SK-N-SH (cell line): ENCODE data around the gene GLIS1. TPM values are rescaled to one million over a fixed set of nuclear protein-coding genes. Genes with fewer than 3 reads are reported as not detected.
A peak's percentile ranks its signal among the peaks of the same experiment; 100 is the strongest.

ENCODE experiments used
- CTCF ChIA-PET: fragments of 300-600, 350-600 bp; formaldehyde crosslinking; extraction: SDS; loops from one replicate; lab custom pipeline; 2021; lab: Yijun Ruan, JAX
- POLR2A ChIA-PET: fragments of 350-600 bp; sonication (Branson Sonifier 250); formaldehyde crosslinking; extraction: SDS; loops from one replicate; lab custom pipeline; 2020; ENCODE audit warnings: antibody characterized with exemption, inconsistent platforms; lab: Yijun Ruan, JAX
- DNase-seq: peaks from one replicate; pipeline ENCODE4 v3.0.0; 2012
- H2AFZ ChIP-seq: fragments of 200-600 bp; sonication (generic); 2 replicates; pipeline ENCODE4 v1.8.1; 2016; ENCODE audit warnings: antibody characterized with exemption, mild to moderate bottlenecking, low read depth
- H3F3A ChIP-seq: fragments of 200-600 bp; sonication (generic); replicated peaks from 2 replicates; pipeline ENCODE3; 2016; ENCODE audit warnings: antibody characterized with exemption, mild to moderate bottlenecking; ENCODE audit not compliant: insufficient read depth
- H3K27ac ChIP-seq, 2 experiments: fragments of 200-500 bp in 1 of 2; fragments of 200-600 bp in 1 of 2; sonication (Bioruptor generic) in 1 of 2; sonication (generic), shearing (Covaris generic) in 1 of 2; 2 replicates each; pipeline versions ENCODE4 v1.5.1 to v1.6.1; 2014 to 2016; ENCODE audit warnings: low read depth in 2 of 2, inconsistent platforms in 1 of 2, low read length in 1 of 2, mild to moderate bottlenecking in 1 of 2, mixed read lengths in 1 of 2
- H3K27me3 ChIP-seq: fragments of 200-600 bp; sonication (generic), shearing (Covaris generic); 2 replicates; pipeline ENCODE4 v1.6.1; 2016; ENCODE audit warnings: mixed run types; ENCODE audit not compliant: insufficient read depth
- H3K36me3 ChIP-seq, 2 experiments: fragments of 200-500 bp in 1 of 2; fragments of 200-600 bp in 1 of 2; sonication (Bioruptor generic) in 1 of 2; sonication (generic) in 1 of 2; replicated peaks in 1 of 2; 2 replicates each; pipeline versions ENCODE3 to v1.5.1; 2014 to 2016; ENCODE audit warnings: low read length in 1 of 2, mild to moderate bottlenecking in 1 of 2; ENCODE audit not compliant: insufficient read depth in 2 of 2, control insufficient read depth in 1 of 2
- H3K4me1 ChIP-seq, 2 experiments: fragments of 200-500 bp in 1 of 2; fragments of 200-600 bp in 1 of 2; sonication (Bioruptor generic) in 1 of 2; sonication (generic), shearing (Covaris generic) in 1 of 2; 2 replicates each; pipeline versions ENCODE4 v1.5.1 to v1.6.1; 2014 to 2016; ENCODE audit warnings: low read depth in 1 of 2, low read length in 1 of 2, mixed run types in 1 of 2; ENCODE audit not compliant: insufficient read depth in 2 of 2, control insufficient read depth in 1 of 2
- H3K4me2 ChIP-seq: fragments of 200-600 bp; sonication (generic), shearing (Covaris generic); 2 replicates; pipeline ENCODE4 v1.6.1; 2017; ENCODE audit warnings: mixed run types
- H3K4me3 ChIP-seq, 2 experiments: fragments of 200-500 bp in 1 of 2; fragments of 200-600 bp in 1 of 2; sonication (Bioruptor generic) in 1 of 2; sonication (generic), shearing (Covaris generic) in 1 of 2; 2 replicates each; pipeline versions ENCODE4 v1.5.1 to v1.8.1; 2014 to 2016; ENCODE audit warnings: low read depth in 2 of 2, inconsistent platforms in 1 of 2, low read length in 1 of 2, mild to moderate bottlenecking in 1 of 2, mixed read lengths in 1 of 2, moderate library complexity in 1 of 2
- H3K79me2 ChIP-seq: fragments of 200-600 bp; sonication (generic); 2 replicates; pipeline ENCODE4 v1.8.1; 2017; ENCODE audit warnings: mild to moderate bottlenecking; ENCODE audit not compliant: insufficient read depth
- H3K9ac ChIP-seq: fragments of 200-600 bp; sonication (generic); 2 replicates; pipeline ENCODE4 v1.6.1; 2017; ENCODE audit warnings: mixed run types
- H3K9me2 ChIP-seq: fragments of 200-600 bp; sonication (generic); 2 replicates; pipeline ENCODE4 v1.6.1; 2017; ENCODE audit warnings: mixed run types
- H3K9me3 ChIP-seq: fragments of 200-600 bp; sonication (generic); 2 replicates; pipeline ENCODE4 v1.6.1; 2017; ENCODE audit warnings: mixed run types, mild to moderate bottlenecking, moderate library complexity
- H4K20me1 ChIP-seq: fragments of 200-600 bp; sonication (generic); 2 replicates; pipeline ENCODE4 v1.6.1; 2017; ENCODE audit warnings: mild to moderate bottlenecking, mixed run types; ENCODE audit not compliant: insufficient read depth
- CHD2 ChIP-seq: fragments of 150-350 bp; IDR thresholded peaks from 2 replicates; pipeline ENCODE4 v1.6.1; 2018; ENCODE audit warnings: low read length; ENCODE audit not compliant: partially characterized antibody
- CTCF ChIP-seq: fragments of 200-600 bp; sonication (generic); IDR thresholded peaks from 2 replicates; pipeline ENCODE4 v1.6.1; 2017; ENCODE audit warnings: antibody characterized with exemption, mild to moderate bottlenecking, moderate library complexity
- ELF1 ChIP-seq: IDR thresholded peaks from 2 replicates; pipeline ENCODE4 v1.4.0; 2012
- FOSL2 ChIP-seq: IDR thresholded peaks from 2 replicates; pipeline ENCODE4 v1.4.0; 2012; ENCODE audit warnings: low read depth, mild to moderate bottlenecking, moderate library complexity, borderline replicate concordance
- FOXJ3 ChIP-seq: sonication (generic); formaldehyde crosslinking; IDR thresholded peaks from 2 replicates; pipeline ENCODE4 v1.5.1; 2020; ENCODE audit warnings: mild to moderate bottlenecking, missing genetic modification reagents
- MAX ChIP-seq: IDR thresholded peaks from 2 replicates; pipeline ENCODE4 v1.4.0; 2012; ENCODE audit warnings: low read depth
- MXI1 ChIP-seq: IDR thresholded peaks from 2 replicates; pipeline ENCODE4 v1.6.1; 2012; ENCODE audit warnings: mild to moderate bottlenecking, low read depth, low read length, improper control_type of control experiment
- RCOR1 ChIP-seq: fragments of 150-350 bp; IDR thresholded peaks from 2 replicates; pipeline ENCODE4 v1.6.1; 2017; ENCODE audit warnings: antibody characterized with exemption, low read length
- RFX5 ChIP-seq: IDR thresholded peaks from 2 replicates; pipeline ENCODE4 v1.6.1; 2012; ENCODE audit warnings: mild to moderate bottlenecking, improper control_type of control experiment, low read length
- YY1 ChIP-seq: IDR thresholded peaks from 2 replicates; pipeline ENCODE4 v1.4.0; 2012; ENCODE audit warnings: low read depth, mild to moderate bottlenecking
- WGBS: methylation state at CpG from one replicate; pipeline ENCODE4 v1.1.6; 2017; ENCODE audit warnings: low lambda C conversion rate; 5-methylcytosine and 5-hydroxymethylcytosine counted together
- polyA plus RNA-seq, 3 experiments: library from polyadenylated mRNA; depleted of rRNA; stranded (reverse); fragments of >200 nt; gene quantifications; 2 replicates each; pipeline ENCODE4 v1.2.3, GENCODE V29; 2012
- TF ChIP-seq, protein P1 (sequence below): fragments of 150-350 bp; IDR thresholded peaks from 2 replicates; pipeline ENCODE4 v1.6.1; 2017; ENCODE audit warnings: antibody characterized with exemption, low read length, low read depth, borderline replicate concordance

GLIS1 gene
- polyA plus RNA-seq, 1 of the 3 experiments (the other 2 are of a cell fraction), result 0.13 TPM

DNA sequence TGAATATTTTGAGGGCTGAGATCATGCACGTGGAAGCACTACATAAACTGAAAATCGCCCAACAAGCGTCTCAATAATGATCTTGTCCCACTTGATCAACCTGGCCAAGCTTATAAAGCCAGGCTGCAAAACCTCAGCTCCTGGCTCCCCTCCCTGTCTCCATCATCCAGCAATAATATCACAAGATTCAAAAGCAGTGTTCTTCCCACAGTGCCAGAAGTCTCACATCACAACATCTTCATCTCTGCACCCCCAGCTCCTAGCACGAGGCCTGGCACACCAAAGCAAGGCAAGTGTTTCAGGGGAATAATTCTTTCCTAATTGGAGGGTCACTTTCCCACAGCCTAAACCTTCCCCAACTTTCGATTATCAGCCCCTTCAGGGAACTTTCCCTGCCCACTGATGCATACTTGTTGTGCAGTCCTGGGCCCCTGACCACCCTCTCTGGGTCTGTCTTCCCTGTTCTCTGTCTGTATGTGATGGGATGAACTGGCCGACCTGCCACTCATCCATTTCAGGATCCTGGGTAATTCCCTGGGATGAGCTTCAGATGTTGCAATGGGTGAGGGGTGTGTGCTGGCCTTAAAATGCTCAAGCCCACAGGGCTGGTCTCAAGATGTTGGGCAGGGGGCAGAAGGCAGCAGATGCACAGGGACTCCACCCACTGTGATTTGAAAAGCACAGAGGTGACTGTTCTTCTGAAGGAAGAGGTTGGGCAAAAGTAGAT, 150.7 kb downstream of the GLIS1 start:
- H3K4me2 ChIP-seq, result no peak overlapping the region
- no peak overlapping the region for H3K4me3 ChIP-seq
- no peaks in the 10 kb centered on the region for H3K79me2 ChIP-seq
- H3K9ac ChIP-seq, result no peak overlapping the region
- 59% methylated on average over 6 of the region's 6 CpGs for WGBS
- H3K9me3 ChIP-seq, result no peaks in the 10 kb centered on the region
- H4K20me1 ChIP-seq, result no peaks in the 10 kb centered on the region
- H2AFZ ChIP-seq, result no peak overlapping the region
- TF ChIP-seq, protein P1, sequence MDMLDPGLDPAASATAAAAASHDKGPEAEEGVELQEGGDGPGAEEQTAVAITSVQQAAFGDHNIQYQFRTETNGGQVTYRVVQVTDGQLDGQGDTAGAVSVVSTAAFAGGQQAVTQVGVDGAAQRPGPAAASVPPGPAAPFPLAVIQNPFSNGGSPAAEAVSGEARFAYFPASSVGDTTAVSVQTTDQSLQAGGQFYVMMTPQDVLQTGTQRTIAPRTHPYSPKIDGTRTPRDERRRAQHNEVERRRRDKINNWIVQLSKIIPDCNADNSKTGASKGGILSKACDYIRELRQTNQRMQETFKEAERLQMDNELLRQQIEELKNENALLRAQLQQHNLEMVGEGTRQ, result no peak
- TF ChIP-seq CHD2 (no peak), ELF1 (no peak), MAX (no peak)
- ChIA-PET CTCF (interaction anchor here (1.2 to 1.5 kb wide), 3 partner anchors 11 to 102 kb away, joined by 3 to 5 read pairs (median 3); no protein-coding TSS in a partner anchor), POLR2A (no interaction called here)
- no peaks in the 10 kb centered on the region for H3K36me3 ChIP-seq
- DNase-seq, result peak; percentile 7
- H3K4me1 ChIP-seq, result peaks cover 6 to 90% of the 10 kb centered on the region in 2 experiments; a peak in 2 of 4 replicates
- H3F3A ChIP-seq, result no peaks in the 10 kb centered on the region
- H3K9me2 ChIP-seq, result no peaks in the 10 kb centered on the region
- H3K27me3 ChIP-seq, result no peaks in the 10 kb centered on the region
- no peak overlapping the region; a peak in 1 of 4 replicates for H3K27ac ChIP-seq

GRCh38 chr1:53587252-53587988, 151.5 kb downstream of the GLIS1 start:
- no peak for DNase-seq
- H3K27me3 ChIP-seq, result no peaks in the 10 kb centered on the region

More at GRCh38 chr1:53587252-53587988, 151.5 kb downstream of the GLIS1 start:
- Histone ChIP-seq H3K9ac (no peak overlapping the region), H3K9me2 (no peaks in the 10 kb centered on the region), H3K9me3 (no peaks in the 10 kb centered on the region), H3K79me2 (no peaks in the 10 kb centered on the region), H3K4me2 (no peak overlapping the region), H3K27ac (no peak overlapping the region), H3F3A (no peaks in the 10 kb centered on the region), H4K20me1 (no peaks in the 10 kb centered on the region), H3K4me1 (peaks cover 6 to 90% of the 10 kb centered on the region in 2 experiments; a peak in 2 of 4 replicates), H2AFZ (no peak overlapping the region), H3K4me3 (no peak overlapping the region), H3K36me3 (no peaks in the 10 kb centered on the region)
- TF ChIP-seq CTCF (no peak), RFX5 (no peak), MXI1 (no peak), FOXJ3 (no peak), FOSL2 (no peak), RCOR1 (no peak), YY1 (no peak), ELF1 (no peak)
- WGBS, result 40% methylated on average over 4 of the region's 4 CpGs
- POLR2A ChIA-PET, result no interaction called here
- CTCF ChIA-PET, result interaction anchor here (0.9 to 7.6 kb wide), 5 partner anchors 10 to 143 kb away, joined by 3 to 39 read pairs (median 3); no protein-coding TSS in a partner anchor
